ENCODE data around the gene IGFBP7.
"Not testable (repeated sequence)": the region's sequence is repeated elsewhere in the genome, so short reads cannot be mapped to it uniquely, and the experiment has no call there.

The IGFBP7 gene

GRCh38 chr4:57068237-57068981 lies 41.8 kb downstream of the IGFBP7 start:
- Histone ChIP-seq H3K27ac (ENCODE audit: low read depth, low read length) (no peak overlapping the region), H3K9ac (ENCODE audit: low read length) (no peak overlapping the region)

GRCh38 chr4:57065730-57066482 lies 44.3 kb downstream of the IGFBP7 start:
- no peaks in the 10 kb centered on the region for H3K4me1 ChIP-seq (ENCODE audit: control insufficient read depth, insufficient read depth, low read length)
- H3K36me3 ChIP-seq (ENCODE audit: control insufficient read depth, insufficient read depth, low read length) = no peaks in the 10 kb centered on the region
- H3K27me3 ChIP-seq (ENCODE audit: control insufficient read depth, insufficient read depth, low read length) = no peaks in the 10 kb centered on the region
- no peak overlapping the region for H3K9ac ChIP-seq (ENCODE audit: low read length)
- H3K9me3 ChIP-seq (ENCODE audit: control insufficient read depth, insufficient read depth, low read depth, low read length) = no peaks in the 10 kb centered on the region
- H3K27ac ChIP-seq (ENCODE audit: low read depth, low read length) = no peak overlapping the region
- no peak overlapping the region for H3K4me3 ChIP-seq (ENCODE audit: low read depth, low read length)

More at GRCh38 chr4:57068237-57068981, 41.8 kb downstream of the IGFBP7 start:
- H3K27me3 ChIP-seq (ENCODE audit: control insufficient read depth, insufficient read depth, low read length) = no peaks in the 10 kb centered on the region
- H3K4me1 ChIP-seq (ENCODE audit: control insufficient read depth, insufficient read depth, low read length) = no peaks in the 10 kb centered on the region
- no peak overlapping the region for H3K4me3 ChIP-seq (ENCODE audit: low read depth, low read length)
- no peaks in the 10 kb centered on the region for H3K9me3 ChIP-seq (ENCODE audit: control insufficient read depth, insufficient read depth, low read depth, low read length)
- H3K36me3 ChIP-seq (ENCODE audit: control insufficient read depth, insufficient read depth, low read length) = no peaks in the 10 kb centered on the region

- Histone ChIP-seq H3K4me3 (ENCODE audit: low read depth, low read length) (no peak overlapping the region), H3K9me3 (ENCODE audit: control insufficient read depth, insufficient read depth, low read depth, low read length) (no peaks in the 10 kb centered on the region), H3K4me1 (ENCODE audit: control insufficient read depth, insufficient read depth, low read length) (no peaks in the 10 kb centered on the region), H3K27ac (ENCODE audit: low read depth, low read length) (no peak overlapping the region), H3K36me3 (ENCODE audit: control insufficient read depth, insufficient read depth, low read length) (no peaks in the 10 kb centered on the region), H3K9ac (ENCODE audit: low read length) (no peak overlapping the region), H3K27me3 (ENCODE audit: control insufficient read depth, insufficient read depth, low read length) (no peaks in the 10 kb centered on the region)
These were observed 45.1 kb downstream of the IGFBP7 start for GRCh38 chr4:57064811-57065711.

GRCh38 chr4:57064120-57064519 lies 46.1 kb downstream of the IGFBP7 start:
- Histone ChIP-seq H3K9me3 (ENCODE audit: control insufficient read depth, insufficient read depth, low read depth, low read length) (no peaks in the 10 kb centered on the region), H3K9ac (ENCODE audit: low read length) (no peak overlapping the region), H3K4me3 (ENCODE audit: low read depth, low read length) (no peak overlapping the region), H3K36me3 (ENCODE audit: control insufficient read depth, insufficient read depth, low read length) (no peaks in the 10 kb centered on the region), H3K4me1 (ENCODE audit: control insufficient read depth, insufficient read depth, low read length) (no peaks in the 10 kb centered on the region), H3K27ac (ENCODE audit: low read depth, low read length) (no peak overlapping the region), H3K27me3 (ENCODE audit: control insufficient read depth, insufficient read depth, low read length) (no peaks in the 10 kb centered on the region)

GRCh38 chr4:57063518-57063917 lies 46.7 kb downstream of the IGFBP7 start:
- Histone ChIP-seq H3K4me3 (ENCODE audit: low read depth, low read length) (no peak overlapping the region), H3K27ac (ENCODE audit: low read depth, low read length) (no peak overlapping the region), H3K9me3 (ENCODE audit: control insufficient read depth, insufficient read depth, low read depth, low read length) (no peaks in the 10 kb centered on the region), H3K4me1 (ENCODE audit: control insufficient read depth, insufficient read depth, low read length) (no peaks in the 10 kb centered on the region), H3K27me3 (ENCODE audit: control insufficient read depth, insufficient read depth, low read length) (no peaks in the 10 kb centered on the region), H3K36me3 (ENCODE audit: control insufficient read depth, insufficient read depth, low read length) (no peaks in the 10 kb centered on the region), H3K9ac (ENCODE audit: low read length) (no peak overlapping the region)

GRCh38 chr4:57061395-57061794 lies 48.8 kb downstream of the IGFBP7 start:
- peaks cover 2% of the 10 kb centered on the region; the same call in 1 of the 2 replicates for H3K4me1 ChIP-seq (ENCODE audit: control insufficient read depth, insufficient read depth, low read length)
- no peaks in the 10 kb centered on the region for H3K27me3 ChIP-seq (ENCODE audit: control insufficient read depth, insufficient read depth, low read length)
- no peak overlapping the region for H3K9ac ChIP-seq (ENCODE audit: low read length)
- H3K36me3 ChIP-seq (ENCODE audit: control insufficient read depth, insufficient read depth, low read length) = no peaks in the 10 kb centered on the region
- H3K9me3 ChIP-seq (ENCODE audit: control insufficient read depth, insufficient read depth, low read depth, low read length) = no peaks in the 10 kb centered on the region
- no peak overlapping the region for H3K4me3 ChIP-seq (ENCODE audit: low read depth, low read length)
- no peak overlapping the region for H3K27ac ChIP-seq (ENCODE audit: low read depth, low read length)

- H3K4me1 ChIP-seq (ENCODE audit: control insufficient read depth, insufficient read depth, low read length); H3K36me3 ChIP-seq (ENCODE audit: control insufficient read depth, insufficient read depth, low read length); H3K27ac ChIP-seq (ENCODE audit: low read depth, low read length); H3K9me3 ChIP-seq (ENCODE audit: control insufficient read depth, insufficient read depth, low read depth, low read length); H3K9ac ChIP-seq (ENCODE audit: low read length); H3K4me3 ChIP-seq (ENCODE audit: low read depth, low read length); H3K27me3 ChIP-seq (ENCODE audit: control insufficient read depth, insufficient read depth, low read length): not testable (repeated sequence)
These were observed 49.5 kb downstream of the IGFBP7 start for GRCh38 chr4:57060717-57061067.

GRCh38 chr4:57059890-57060716 lies 50.1 kb downstream of the IGFBP7 start:
- Histone ChIP-seq H3K27ac (ENCODE audit: low read depth, low read length) (no peak overlapping the region), H3K27me3 (ENCODE audit: control insufficient read depth, insufficient read depth, low read length) (no peaks in the 10 kb centered on the region), H3K4me1 (ENCODE audit: control insufficient read depth, insufficient read depth, low read length) (peaks cover 7% of the 10 kb centered on the region; the same call in 1 of the 2 replicates), H3K9me3 (ENCODE audit: control insufficient read depth, insufficient read depth, low read depth, low read length) (no peaks in the 10 kb centered on the region), H3K36me3 (ENCODE audit: control insufficient read depth, insufficient read depth, low read length) (no peaks in the 10 kb centered on the region), H3K4me3 (ENCODE audit: low read depth, low read length) (no peak overlapping the region), H3K9ac (ENCODE audit: low read length) (no peak overlapping the region)

- Histone ChIP-seq H3K27ac (ENCODE audit: low read depth, low read length) (no peak overlapping the region), H3K36me3 (ENCODE audit: control insufficient read depth, insufficient read depth, low read length) (no peaks in the 10 kb centered on the region), H3K9ac (ENCODE audit: low read length) (no peak overlapping the region), H3K4me3 (ENCODE audit: low read depth, low read length) (no peak overlapping the region), H3K27me3 (ENCODE audit: control insufficient read depth, insufficient read depth, low read length) (no peaks in the 10 kb centered on the region), H3K4me1 (ENCODE audit: control insufficient read depth, insufficient read depth, low read length) (peaks cover 7% of the 10 kb centered on the region; the same call in 1 of the 2 replicates), H3K9me3 (ENCODE audit: control insufficient read depth, insufficient read depth, low read depth, low read length) (no peaks in the 10 kb centered on the region)
These were observed 54.3 kb downstream of the IGFBP7 start for GRCh38 chr4:57055886-57056285.

GRCh38 chr4:57053508-57053907 lies 56.7 kb downstream of the IGFBP7 start:
- Histone ChIP-seq H3K9ac (ENCODE audit: low read length) (no peak overlapping the region), H3K27me3 (ENCODE audit: control insufficient read depth, insufficient read depth, low read length) (no peaks in the 10 kb centered on the region), H3K36me3 (ENCODE audit: control insufficient read depth, insufficient read depth, low read length) (no peaks in the 10 kb centered on the region), H3K4me1 (ENCODE audit: control insufficient read depth, insufficient read depth, low read length) (peaks cover 7% of the 10 kb centered on the region; the same call in 1 of the 2 replicates), H3K4me3 (ENCODE audit: low read depth, low read length) (no peak overlapping the region), H3K9me3 (ENCODE audit: control insufficient read depth, insufficient read depth, low read depth, low read length) (no peaks in the 10 kb centered on the region), H3K27ac (ENCODE audit: low read depth, low read length) (no peak overlapping the region)

Measured in HUES6 (cell line).